Testis (tissue), 3 donors: ENCODE data around the gene MMAB. TPM values are rescaled to one million over a fixed set of nuclear protein-coding genes. Genes with fewer than 3 reads are reported as not detected.

ENCODE experiments used
- DNase-seq: peaks from one replicate; pipeline ENCODE4 v3.0.0-alpha.2; 2019
- H3K27ac ChIP-seq, 2 donors: fragments of 200-600 bp; sonication (generic); one replicate each; pipeline ENCODE4 v1.5.1; 2019
- H3K27me3 ChIP-seq: fragments of 200-600 bp; sonication (generic); one replicate; pipeline ENCODE4 v1.5.1; 2019
- H3K36me3 ChIP-seq: fragments of 200-600 bp; sonication (generic); one replicate; pipeline ENCODE4 v1.5.1; 2017; ENCODE audit warnings: low read depth; ENCODE audit errors: missing control alignments
- H3K4me1 ChIP-seq: fragments of 200-600 bp; sonication (generic); one replicate; pipeline ENCODE4 v1.5.1; 2019
- H3K4me3 ChIP-seq, 2 donors: fragments of 200-600 bp; sonication (generic); one replicate each; pipeline ENCODE4 v1.5.1; 2017 to 2019
- H3K9me3 ChIP-seq: fragments of 200-600 bp; sonication (generic); one replicate; pipeline ENCODE4 v1.5.1; 2017
- CTCF ChIP-seq, 3 experiments: fragments of 450-650 bp in 2 of 3; fragments of 200-600 bp in 1 of 3; sonication (generic) in 1 of 3; IDR thresholded peaks; one replicate each; pipeline ENCODE4 v1.5.1; 2016 to 2019; ENCODE audit warnings: antibody characterized with exemption in 3 of 3, mild to moderate bottlenecking in 2 of 3, moderate library complexity in 1 of 3
- POLR2A ChIP-seq: fragments of 450-650 bp; IDR thresholded peaks from one replicate; pipeline ENCODE4 v1.6.1; 2017; ENCODE audit warnings: antibody characterized with exemption, mild to moderate bottlenecking, moderate library complexity
- WGBS, 2 donors: methylation state at CpG; one replicate each; pipeline ENCODE4 v1.1.5; 2018; 5-methylcytosine and 5-hydroxymethylcytosine counted together
- intact Hi-C: fragments of 100-400 bp; cut with DNase I; formaldehyde crosslinking; loops from one replicate; pipeline ENCODE4 v1.15.1; 2023; ENCODE audit warnings: low total_unique reads
- polyA plus RNA-seq: library from polyadenylated mRNA; stranded (reverse); fragments of 350-450 nt; fragmentation: Illumina TruSeq; extraction: RNeasy Lipid Tissue Mini Kit (QIAGEN cat#74804); gene quantifications from one replicate; pipeline ENCODE4 v1.2.3, GENCODE V29; 2014; ENCODE audit warnings: low read depth, low replicate concordance; ENCODE audit not compliant: insufficient read depth
- total RNA-seq, 2 donors: library from RNA; depleted of rRNA; stranded (reverse); fragments of >200 nt; gene quantifications; one replicate each; pipeline ENCODE4 v1.2.3, GENCODE V29; 2016

The MMAB gene
- total and polyA plus RNA-seq, 3 donors from 2014 or later = 23.6 to 45.2 (median 26.4) TPM

GRCh38 chr12:109527489-109528123 lies 45.7 kb downstream of the MMAB start:
- TF ChIP-seq POLR2A = no peak
- no peak for TF ChIP-seq CTCF (IDR thresholded peaks at IDR 0.05)
- Histone ChIP-seq H3K4me3 (no peak overlapping the region), H3K36me3 (no peaks in the 10 kb centered on the region), H3K4me1 (peaks cover 14% of the 10 kb centered on the region), H3K27me3 (no peaks in the 10 kb centered on the region), H3K27ac (no peak overlapping the region), H3K9me3 (no peaks in the 10 kb centered on the region)
- intact Hi-C loops = no loop called here
- WGBS, 2 donors = 91 to 92% methylated on average over 8 of the region's 8 CpGs
- no peak for DNase-seq

- TF ChIP-seq POLR2A (no peak), CTCF (IDR thresholded peaks at IDR 0.05) (no peak)
- no peak for DNase-seq
- peaks cover 9% of the 10 kb centered on the region for H3K4me1 ChIP-seq
- H3K36me3 ChIP-seq = no peaks in the 10 kb centered on the region
- no peak overlapping the region for H3K27ac ChIP-seq
- no peaks in the 10 kb centered on the region for H3K9me3 ChIP-seq
- intact Hi-C loops = no loop called here
- WGBS, 2 donors = 79 to 82% methylated on average over 3 of the region's 3 CpGs
- H3K27me3 ChIP-seq = no peaks in the 10 kb centered on the region
- H3K4me3 ChIP-seq = no peak overlapping the region
Measured at GRCh38 chr12:109525279-109525585, 48.1 kb downstream of the MMAB start.

GRCh38 chr12:109524466-109525278 lies 48.6 kb downstream of the MMAB start:
- WGBS, 2 donors = 78 to 83% methylated on average over 18 to 26 of the region's 26 CpGs
- Histone ChIP-seq H3K27me3 (no peaks in the 10 kb centered on the region), H3K4me3 (no peak overlapping the region), H3K36me3 (no peaks in the 10 kb centered on the region), H3K4me1 (peaks cover 3% of the 10 kb centered on the region), H3K27ac (no peak overlapping the region), H3K9me3 (no peaks in the 10 kb centered on the region)
- intact Hi-C loops = no loop called here
- no peak for DNase-seq
- TF ChIP-seq POLR2A = no peak
- TF ChIP-seq CTCF (IDR thresholded peaks at IDR 0.05) = no peak

- intact Hi-C loops = no loop called here
- Histone ChIP-seq H3K4me3 (no peak overlapping the region), H3K27me3 (no peaks in the 10 kb centered on the region), H3K9me3 (no peaks in the 10 kb centered on the region), H3K4me1 (peaks cover 9% of the 10 kb centered on the region), H3K36me3 (no peaks in the 10 kb centered on the region), H3K27ac (no peak overlapping the region)
- DNase-seq = no peak
- WGBS, 2 donors = 87 to 96% methylated on average over 4 to 5 of the region's 5 CpGs
- no peak for TF ChIP-seq CTCF (IDR thresholded peaks at IDR 0.05)
- no peak for TF ChIP-seq POLR2A
Measured at GRCh38 chr12:109523504-109523903, 49.8 kb downstream of the MMAB start.

GRCh38 chr12:109523071-109523470 lies 50.2 kb downstream of the MMAB start:
- no peak for DNase-seq

More at GRCh38 chr12:109523071-109523470, 50.2 kb downstream of the MMAB start:
- H3K4me1 ChIP-seq = peaks cover 9% of the 10 kb centered on the region
- TF ChIP-seq CTCF (IDR thresholded peaks at IDR 0.05) (no peak), POLR2A (no peak)
- H3K4me3 ChIP-seq = no peak overlapping the region
- H3K27ac ChIP-seq = no peak overlapping the region
- no peaks in the 10 kb centered on the region for H3K36me3 ChIP-seq
- intact Hi-C loops = no loop called here
- 75 to 80% methylated on average over 9 to 10 of the region's 10 CpGs for WGBS, 2 donors
- H3K9me3 ChIP-seq = no peaks in the 10 kb centered on the region
- H3K27me3 ChIP-seq = no peaks in the 10 kb centered on the region
